Stimulated activated CD8-positive, alpha-beta memory T cell treated with anti-CD3 and anti-CD28 coated beads, Interleukin-4, amount 100 ng/mL, for 1 hour (primary cell): ENCODE results near the gene DNASE1L3.
"Not testable (repeated sequence)": the region's sequence is repeated elsewhere in the genome, so short reads cannot be mapped to it uniquely, and the experiment has no call there.

Experiments used
- DNase-seq, 2 donors: peaks; one replicate each; pipeline ENCODE4 v3.0.0-alpha.2; 2020; ENCODE audit warnings: low read depth in 2 of 2, low spot score in 1 of 2

The DNASE1L3 gene

GRCh38 chr3:58236527-58237237 lies 25.9 kb upstream of the DNASE1L3 start:
- no peak for DNase-seq

GRCh38 chr3:58235970-58236369 lies 25.2 kb upstream of the DNASE1L3 start:
- DNase-seq: no peak

- no peak for DNase-seq
Observed at GRCh38 chr3:58234516-58234931, 23.8 kb upstream of the DNASE1L3 start.

GRCh38 chr3:58231666-58232065 lies 20.9 kb upstream of the DNASE1L3 start:
- no peak for DNase-seq

GRCh38 chr3:58230876-58231552 lies 20.2 kb upstream of the DNASE1L3 start:
- DNase-seq: no peak

GRCh38 chr3:58227933-58228332 lies 17.2 kb upstream of the DNASE1L3 start:
- not testable (repeated sequence) for DNase-seq

GRCh38 chr3:58223855-58224254 lies 13.1 kb upstream of the DNASE1L3 start:
- no peak for DNase-seq

GRCh38 chr3:58222161-58222724 lies 11.5 kb upstream of the DNASE1L3 start:
- DNase-seq: no peak

GRCh38 chr3:58218904-58219303 lies 8.1 kb upstream of the DNASE1L3 start:
- no peak for DNase-seq

GRCh38 chr3:58217209-58217811 lies 6.5 kb upstream of the DNASE1L3 start:
- DNase-seq: peak in 1 of 2 donors; percentile 20

- DNase-seq: no peak
Observed at GRCh38 chr3:58216496-58217195, 5.9 kb upstream of the DNASE1L3 start.

GRCh38 chr3:58215317-58216025 lies 4.7 kb upstream of the DNASE1L3 start:
- DNase-seq: no peak

- DNase-seq: no peak
Observed at GRCh38 chr3:58214484-58215316, 3.9 kb upstream of the DNASE1L3 start.

- no peak for DNase-seq
Observed at GRCh38 chr3:58209933-58210332, 839 bp downstream of the DNASE1L3 start.

- no peak for DNase-seq
Observed at GRCh38 chr3:58207954-58208353, 2.8 kb downstream of the DNASE1L3 start.

GRCh38 chr3:58206406-58207011 lies 4.3 kb downstream of the DNASE1L3 start:
- DNase-seq: no peak

GRCh38 chr3:58205981-58206380 lies 4.8 kb downstream of the DNASE1L3 start:
- no peak for DNase-seq

- no peak for DNase-seq
Observed at GRCh38 chr3:58204720-58205119, 6.1 kb downstream of the DNASE1L3 start.

- DNase-seq: no peak
Observed at GRCh38 chr3:58203541-58203940, 7.2 kb downstream of the DNASE1L3 start.
